Measurements from ENCODE around the gene XCR1. TPM values are rescaled to one million over a fixed set of nuclear protein-coding genes. Genes with fewer than 3 reads are reported as not detected.
A peak's percentile ranks its signal among the peaks of the same experiment; 100 is the strongest.
"Not testable (repeated sequence)": the region's sequence is repeated elsewhere in the genome, so short reads cannot be mapped to it uniquely, and the experiment has no call there.

Gene XCR1
- total and polyA plus RNA-seq, 10 donors = 0.06 to 7.3 (median 1.5) TPM

DNA sequence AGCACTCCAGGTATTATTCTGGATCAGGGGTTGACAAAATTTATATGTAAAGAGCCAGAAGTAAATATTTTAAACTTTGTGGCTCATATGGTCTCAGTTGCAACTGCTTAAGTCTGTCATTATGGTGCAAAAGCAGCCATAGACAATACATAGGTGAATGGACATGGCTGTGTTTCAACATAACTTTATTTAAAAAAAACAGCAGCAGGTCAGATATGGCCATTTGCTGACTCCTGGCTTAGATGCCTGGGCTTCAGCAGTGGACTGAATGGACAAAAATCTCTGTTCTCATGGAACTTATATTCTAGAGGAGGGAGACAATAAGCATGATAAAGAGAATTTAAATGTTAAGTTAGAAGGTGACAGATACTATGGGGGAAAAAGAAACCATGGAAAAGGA lies 20.0 kb downstream of the XCR1 start:
- H3K9me3 ChIP-seq = no peaks in the 10 kb centered on the region
- no peaks in the 10 kb centered on the region for H3K4me1 ChIP-seq
- no peaks in the 10 kb centered on the region for H3K36me3 ChIP-seq
- no peak for TF ChIP-seq POLR2A (IDR thresholded peaks at IDR 0.05)
- TF ChIP-seq POLR2AphosphoS5 (IDR thresholded peaks at IDR 0.05) = no peak
- no peaks in the 10 kb centered on the region for H3K27me3 ChIP-seq (replicated peaks in 1 of 7)
- peak overlapping the region in 5 of 8 donors; percentile 33 to 62 (median 50) for H3K27ac ChIP-seq
- intact Hi-C loops (cut with DNase I; ENCODE audit: low total_unique reads) = no loop called here
- no peak for DNase-seq
- H3K4me3 ChIP-seq = no peak overlapping the region

DNA sequence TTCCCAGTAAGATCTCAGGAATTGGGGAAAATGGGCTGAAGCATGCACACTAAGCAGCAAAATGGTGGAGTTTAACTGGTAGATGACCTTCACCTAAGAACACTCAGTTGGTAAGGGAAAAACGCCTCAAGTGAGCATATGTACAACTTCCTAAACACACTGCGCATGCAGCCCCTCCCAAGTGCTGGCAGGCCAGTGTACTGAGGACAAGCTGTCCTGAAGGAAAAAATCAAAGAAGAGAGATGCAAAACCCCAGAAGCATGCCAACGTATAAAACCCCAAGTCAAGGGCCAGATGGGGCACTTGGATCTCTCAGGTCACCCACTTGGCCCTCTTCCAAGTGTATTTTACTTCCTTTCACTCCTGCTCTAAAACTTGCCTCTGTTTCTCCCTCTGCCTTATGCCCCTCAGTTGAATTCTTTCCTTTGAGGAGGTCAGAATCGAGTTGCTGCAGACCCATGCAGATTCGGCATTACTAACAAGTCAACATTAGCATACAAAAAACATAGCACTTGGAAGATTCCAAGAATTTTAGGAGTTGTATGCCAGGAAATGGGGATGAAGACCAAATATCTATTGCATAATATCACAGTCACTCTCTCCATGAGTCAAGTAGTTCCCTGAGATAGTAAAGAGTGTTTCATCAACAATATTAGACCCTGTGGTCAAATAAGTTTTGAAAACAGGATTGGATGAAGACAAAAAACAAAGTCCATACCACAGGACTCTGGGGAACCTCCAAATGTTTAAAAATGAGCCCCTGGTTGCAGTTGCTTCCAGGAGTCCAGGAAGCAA lies 20.8 kb downstream of the XCR1 start:
- no peak for TF ChIP-seq POLR2A (IDR thresholded peaks at IDR 0.05)
- TF ChIP-seq POLR2AphosphoS5 (IDR thresholded peaks at IDR 0.05) = peak in 1 of 3 donors; percentile 2
- Histone ChIP-seq H3K36me3 (no peaks in the 10 kb centered on the region), H3K27me3 (replicated peaks in 1 of 7) (no peaks in the 10 kb centered on the region), H3K4me3 (no peak overlapping the region), H3K4me1 (no peaks in the 10 kb centered on the region), H3K9me3 (no peaks in the 10 kb centered on the region), H3K27ac (peak overlapping the region in 6 of 8 donors; percentile 26 to 70 (median 63))
- intact Hi-C loops (cut with DNase I; ENCODE audit: low total_unique reads) = no loop called here
- no peak for DNase-seq
- 57 to 81% (median 70%) methylated on average over 5 of the region's 5 CpGs for WGBS, 5 donors

DNA sequence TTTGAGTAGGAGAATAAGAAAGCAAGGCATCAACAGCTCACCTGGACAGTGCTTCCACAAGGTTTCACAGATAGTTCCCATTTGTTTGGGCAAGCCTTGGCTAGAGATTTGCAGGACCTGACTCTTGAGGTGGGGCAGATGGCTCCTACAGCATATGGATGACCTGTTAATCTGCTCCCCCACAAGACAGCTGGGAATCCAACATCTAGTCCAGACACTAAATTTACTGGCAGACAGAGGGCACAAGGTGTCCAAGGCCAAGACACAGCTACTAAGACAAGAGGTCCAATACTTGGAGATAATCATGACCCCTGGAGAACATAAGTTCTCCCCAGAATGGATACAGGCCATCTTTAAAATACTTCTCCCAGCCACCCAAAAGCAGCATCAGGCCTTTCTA lies 23.6 kb downstream of the XCR1 start:
- intact Hi-C loops (cut with DNase I; ENCODE audit: low total_unique reads); H3K36me3 ChIP-seq; DNase-seq; H3K4me3 ChIP-seq; H3K27me3 ChIP-seq (replicated peaks in 1 of 7); H3K4me1 ChIP-seq; H3K9me3 ChIP-seq; H3K27ac ChIP-seq: not testable (repeated sequence)

DNA sequence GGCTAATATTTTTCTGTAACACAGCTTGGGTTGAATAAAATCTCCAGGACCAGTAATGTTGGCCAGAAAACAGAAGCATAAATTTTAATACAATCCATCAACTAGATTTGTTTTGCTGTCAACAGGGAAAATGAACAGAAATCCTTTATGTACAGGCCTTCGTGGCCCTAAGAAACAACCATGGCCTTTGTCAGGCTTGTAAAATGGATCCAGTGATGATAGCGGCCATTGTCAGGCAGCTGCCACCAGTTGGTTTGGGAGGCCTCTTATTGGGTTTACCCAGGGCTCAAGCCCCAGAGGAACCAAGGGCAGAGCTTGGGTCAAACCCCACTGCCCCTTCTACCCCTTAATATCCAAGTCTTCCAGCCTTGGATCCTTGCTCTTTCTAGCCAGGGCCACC lies 26.1 kb downstream of the XCR1 start:
- Histone ChIP-seq H3K4me1 (peaks cover 2 to 6% (median 4%) of the 10 kb centered on the region in 6 donors), H3K4me3 (no peak overlapping the region), H3K36me3 (no peaks in the 10 kb centered on the region), H3K27ac (no peak overlapping the region), H3K27me3 (replicated peaks in 1 of 7) (no peaks in the 10 kb centered on the region), H3K9me3 (no peaks in the 10 kb centered on the region)
- WGBS, 5 donors = 84 to 95% (median 94%) methylated on average over 2 of the region's 2 CpGs
- no peak for DNase-seq
- no peak for TF ChIP-seq CTCF (IDR thresholded peaks at IDR 0.05 in 8 of 11, conservative IDR thresholded peaks at IDR 0.05 in 3 of 11)
- intact Hi-C loops (cut with DNase I; ENCODE audit: low total_unique reads) = no loop called here

- TF ChIP-seq POLR2A (IDR thresholded peaks at IDR 0.05) = no peak
- no peak for TF ChIP-seq CTCF (IDR thresholded peaks at IDR 0.05 in 8 of 11, conservative IDR thresholded peaks at IDR 0.05 in 3 of 11)
- no peak for TF ChIP-seq POLR2AphosphoS5 (IDR thresholded peaks at IDR 0.05)
Observed at GRCh38 chr3:45997942-45998341, 29.3 kb downstream of the XCR1 start.

GRCh38 chr3:45997499-45997898 lies 29.8 kb downstream of the XCR1 start:
- 91 to 98% (median 95%) methylated on average over 19 of the region's 19 CpGs for WGBS, 5 donors
- intact Hi-C loops (cut with DNase I; ENCODE audit: low total_unique reads); DNase-seq: not testable (repeated sequence)

More at GRCh38 chr3:45997942-45998341, 29.3 kb downstream of the XCR1 start:
- intact Hi-C loops (cut with DNase I; ENCODE audit: low total_unique reads) = no loop called here
- Histone ChIP-seq H3K36me3 (no peaks in the 10 kb centered on the region), H3K27me3 (replicated peaks in 1 of 7) (no peaks in the 10 kb centered on the region), H3K4me3 (no peak overlapping the region), H3K9me3 (no peaks in the 10 kb centered on the region), H3K27ac (no peak overlapping the region), H3K4me1 (peaks cover 21 to 32% (median 28%) of the 10 kb centered on the region in 6 donors)
- no peak for DNase-seq
- WGBS, 5 donors = 81 to 92% (median 90%) methylated on average over 2 of the region's 2 CpGs

More at GRCh38 chr3:45997499-45997898, 29.8 kb downstream of the XCR1 start:
- peaks cover 24 to 37% (median 33%) of the 10 kb centered on the region in 6 donors for H3K4me1 ChIP-seq
- not testable (repeated sequence) for H3K4me3 ChIP-seq; H3K27me3 ChIP-seq (replicated peaks in 1 of 7); H3K36me3 ChIP-seq; H3K27ac ChIP-seq; H3K9me3 ChIP-seq
